GM13977 (cell line): Measurements from ENCODE around the gene STRADB.

Experiments used
- DNase-seq: peaks from one replicate; pipeline ENCODE4 v3.0.0; 2012; ENCODE audit warnings: low spot score
- in situ Hi-C: fragments of 300-500 bp; cut with MboI; formaldehyde crosslinking; loops from one replicate; pipeline ENCODE4 v1.12.0; 2022; ENCODE audit warnings: low sequenced_read_pairs, low pct_unique_long_range_greater_than_20kb, mixed read lengths, inconsistent platforms; ENCODE audit not compliant: unreplicated experiment
- TF ChIP-seq, protein P1 (sequence below): IDR thresholded peaks from 2 replicates; pipeline ENCODE4 v1.5.1; 2012; ENCODE audit warnings: mild to moderate bottlenecking, control low read depth; ENCODE audit not compliant: insufficient read depth; ENCODE audit errors: extremely low read depth, missing control alignments

STRADB gene

DNA sequence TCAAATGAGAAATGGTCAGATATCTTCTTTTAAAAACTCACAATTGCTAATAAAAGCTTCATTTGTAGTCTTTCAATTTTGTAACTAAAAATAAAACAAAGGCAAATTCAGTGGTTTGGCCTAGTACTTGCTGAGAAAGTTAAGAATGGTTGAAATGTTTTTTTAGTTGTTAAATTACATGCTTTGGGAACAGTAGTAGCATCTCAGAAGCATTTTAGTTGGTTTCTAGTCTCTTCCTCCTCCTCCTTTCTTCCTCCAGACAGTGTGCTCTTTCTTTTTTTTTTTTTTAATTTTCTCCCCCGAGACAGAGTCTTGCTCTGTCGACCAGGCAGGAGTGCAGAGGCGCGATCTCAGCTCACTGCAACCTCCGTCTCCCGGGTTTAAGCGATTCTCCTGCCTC is 10.1 kb upstream of the STRADB start:
- in situ Hi-C loops = no loop called here
- DNase-seq = no peak

DNA sequence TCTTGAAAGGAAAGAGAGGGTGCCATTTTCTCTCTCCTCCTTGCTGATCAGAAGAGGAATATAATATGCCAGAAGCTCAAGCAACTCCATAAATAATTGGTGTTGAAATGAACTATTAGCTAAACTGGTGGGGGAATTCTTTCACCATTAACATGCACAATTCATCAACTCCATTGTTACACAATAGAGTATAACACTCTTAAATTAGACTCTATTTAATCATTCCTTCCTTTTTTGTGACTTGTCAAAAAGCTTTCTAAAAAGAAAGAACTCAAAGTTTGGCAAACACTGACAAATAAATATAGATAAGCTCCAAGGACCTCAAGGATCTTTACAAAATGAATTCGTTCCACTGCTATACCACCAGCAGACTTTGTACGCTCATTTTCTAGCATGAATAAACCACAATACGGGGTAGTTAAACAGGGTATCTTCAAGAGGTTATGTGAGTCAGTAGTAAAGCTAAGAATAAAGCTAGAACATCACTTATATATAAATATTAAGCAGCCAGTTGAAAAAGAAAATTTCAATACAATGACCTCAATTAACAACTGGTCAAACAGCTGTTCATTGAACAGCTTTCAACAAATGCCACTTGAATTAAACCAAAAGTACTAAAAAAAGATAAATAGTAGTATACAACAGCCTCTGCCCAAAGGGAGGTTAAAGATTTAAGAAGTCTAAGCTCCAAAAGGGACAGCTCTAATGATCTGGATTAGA is 6.6 kb upstream of the STRADB start:
- TF ChIP-seq, protein P1, sequence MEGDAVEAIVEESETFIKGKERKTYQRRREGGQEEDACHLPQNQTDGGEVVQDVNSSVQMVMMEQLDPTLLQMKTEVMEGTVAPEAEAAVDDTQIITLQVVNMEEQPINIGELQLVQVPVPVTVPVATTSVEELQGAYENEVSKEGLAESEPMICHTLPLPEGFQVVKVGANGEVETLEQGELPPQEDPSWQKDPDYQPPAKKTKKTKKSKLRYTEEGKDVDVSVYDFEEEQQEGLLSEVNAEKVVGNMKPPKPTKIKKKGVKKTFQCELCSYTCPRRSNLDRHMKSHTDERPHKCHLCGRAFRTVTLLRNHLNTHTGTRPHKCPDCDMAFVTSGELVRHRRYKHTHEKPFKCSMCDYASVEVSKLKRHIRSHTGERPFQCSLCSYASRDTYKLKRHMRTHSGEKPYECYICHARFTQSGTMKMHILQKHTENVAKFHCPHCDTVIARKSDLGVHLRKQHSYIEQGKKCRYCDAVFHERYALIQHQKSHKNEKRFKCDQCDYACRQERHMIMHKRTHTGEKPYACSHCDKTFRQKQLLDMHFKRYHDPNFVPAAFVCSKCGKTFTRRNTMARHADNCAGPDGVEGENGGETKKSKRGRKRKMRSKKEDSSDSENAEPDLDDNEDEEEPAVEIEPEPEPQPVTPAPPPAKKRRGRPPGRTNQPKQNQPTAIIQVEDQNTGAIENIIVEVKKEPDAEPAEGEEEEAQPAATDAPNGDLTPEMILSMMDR = no peak
- in situ Hi-C loops = no loop called here
- DNase-seq = no peak

More for the DNA sequence above, 10.1 kb upstream of the STRADB start:
- TF ChIP-seq, protein P1 = no peak

DNA sequence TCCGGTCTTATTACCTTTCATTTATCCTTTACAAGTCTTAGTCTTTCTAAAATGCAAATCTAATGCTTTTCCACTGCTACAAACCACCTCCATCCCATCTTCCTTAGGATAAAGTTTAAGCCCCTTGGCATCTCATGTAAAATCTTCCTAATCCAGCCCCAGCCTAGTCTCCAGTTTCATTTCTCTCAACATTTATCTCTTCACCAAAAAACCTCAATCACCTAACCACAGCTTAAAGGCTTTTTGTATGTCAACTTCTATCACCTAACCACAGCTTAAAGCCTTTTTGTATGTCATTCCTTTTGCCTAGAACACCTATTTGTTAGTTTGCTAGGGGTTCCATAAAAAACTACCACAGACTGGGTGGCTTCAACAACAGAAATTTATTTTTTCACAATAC is 4.5 kb upstream of the STRADB start:
- DNase-seq = no peak
- in situ Hi-C loops = no loop called here
- TF ChIP-seq, protein P1 = no peak

DNA sequence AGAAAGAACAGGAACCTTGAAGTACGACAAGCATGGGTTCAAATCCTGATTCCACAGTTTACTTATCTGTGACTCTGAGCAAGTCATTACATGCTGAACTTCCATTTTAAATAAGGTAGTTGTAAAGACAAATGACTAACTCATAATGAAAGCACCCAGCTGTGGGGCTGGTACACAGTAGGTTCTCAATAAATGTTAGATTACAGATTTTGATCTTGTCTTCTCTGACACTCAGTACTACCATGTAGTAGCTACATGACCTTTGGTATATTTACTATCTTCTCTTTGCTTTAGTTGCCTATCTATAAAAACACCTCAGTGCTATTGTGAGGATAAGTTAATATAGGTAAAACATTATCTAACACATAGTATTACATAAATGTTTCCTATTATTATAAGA is 3.5 kb upstream of the STRADB start:
- TF ChIP-seq, protein P1 = no peak
- no peak for DNase-seq
- in situ Hi-C loops = no loop called here

DNA sequence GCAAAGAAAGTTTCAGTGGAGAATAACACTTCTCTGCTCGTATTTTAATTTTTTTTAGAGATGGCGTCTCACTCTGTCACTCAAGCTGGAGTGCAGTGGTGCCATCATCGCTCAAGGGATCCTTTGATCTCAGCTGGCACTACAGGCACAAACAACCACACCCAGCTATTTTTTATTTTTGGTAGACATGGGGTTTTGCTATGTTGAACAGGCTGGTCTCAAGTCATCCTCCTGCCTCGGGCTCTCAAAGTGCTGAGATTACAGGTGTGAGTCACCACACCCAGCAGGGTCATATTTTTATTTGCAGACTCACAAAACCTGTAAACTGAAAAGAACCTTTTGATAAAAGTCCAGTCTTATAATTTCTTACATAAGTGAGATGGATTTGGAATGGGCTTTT is 2.8 kb upstream of the STRADB start:
- no peak for DNase-seq
- in situ Hi-C loops = no loop called here
- TF ChIP-seq, protein P1 = no peak

DNA sequence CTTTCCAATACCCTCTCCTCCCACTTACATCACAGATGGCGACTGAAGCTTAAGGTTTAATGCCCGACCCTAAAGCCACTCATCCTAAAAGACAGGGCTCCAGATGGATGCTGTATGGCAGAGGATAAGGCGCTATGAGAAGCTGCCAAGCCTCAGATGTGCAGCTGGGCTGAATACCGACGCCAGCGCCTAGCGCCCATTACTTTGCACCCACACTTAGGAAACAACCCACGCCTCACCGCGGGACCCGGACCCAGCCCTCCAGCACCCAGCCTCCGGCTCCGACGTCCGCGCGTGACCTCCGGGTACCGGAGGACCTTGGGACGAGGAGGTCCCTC is 617 bp upstream of the STRADB start:
- DNase-seq = peak; percentile 47
- in situ Hi-C loops = no loop called here
- TF ChIP-seq, protein P1 = no peak
